DMS53 (cell line): ENCODE measurements around the gene TRMT61B.

Experiments used
- DNase-seq: peaks from one replicate; lab custom pipeline; 2025; lab: John Stamatoyannopoulos, UW

TRMT61B gene

DNA sequence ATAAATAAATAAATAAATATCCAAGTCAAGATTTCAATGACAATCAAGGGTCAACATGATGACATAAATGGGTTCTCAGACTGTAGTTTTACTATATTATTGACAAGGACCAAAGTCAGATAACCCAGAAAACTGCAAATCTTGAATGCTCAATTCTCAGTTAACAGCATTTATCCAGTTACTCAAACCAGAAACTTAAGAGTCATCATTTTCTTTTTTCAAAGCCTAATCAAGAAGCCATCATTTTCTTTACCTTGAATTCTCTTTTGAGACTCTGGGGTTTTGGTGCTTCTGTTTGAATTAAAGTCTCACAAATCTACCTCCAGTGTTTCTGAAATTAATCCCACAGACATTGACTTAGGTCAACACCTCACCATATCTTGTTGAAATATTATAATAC lies 14.1 kb downstream of the TRMT61B start:
- DNase-seq, result no peak

DNA sequence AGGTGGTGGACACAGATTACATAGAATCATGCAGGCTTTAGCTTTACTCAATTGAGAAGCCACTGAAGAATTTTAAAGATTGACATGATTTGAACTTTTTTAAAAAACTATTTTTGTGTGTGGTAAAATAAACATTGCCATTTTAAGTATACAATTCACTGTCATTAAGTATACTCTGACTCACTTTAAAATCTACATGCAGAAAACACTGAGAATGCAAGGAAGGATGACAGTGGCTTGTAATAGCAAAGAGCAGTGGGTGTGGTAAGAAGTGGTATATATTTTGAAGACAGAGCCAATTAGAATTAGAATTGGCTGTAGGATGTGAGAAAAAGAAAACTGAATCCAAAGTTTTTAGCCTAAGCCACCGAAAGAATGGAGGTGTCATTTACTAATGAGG lies 14.9 kb downstream of the TRMT61B start:
- DNase-seq, result no peak

GRCh38 chr2:28842042-28842441 lies 28.1 kb downstream of the TRMT61B start:
- no peak for DNase-seq

- no peak for DNase-seq
Measured at GRCh38 chr2:28838971-28839370, 31.1 kb downstream of the TRMT61B start.

DNA sequence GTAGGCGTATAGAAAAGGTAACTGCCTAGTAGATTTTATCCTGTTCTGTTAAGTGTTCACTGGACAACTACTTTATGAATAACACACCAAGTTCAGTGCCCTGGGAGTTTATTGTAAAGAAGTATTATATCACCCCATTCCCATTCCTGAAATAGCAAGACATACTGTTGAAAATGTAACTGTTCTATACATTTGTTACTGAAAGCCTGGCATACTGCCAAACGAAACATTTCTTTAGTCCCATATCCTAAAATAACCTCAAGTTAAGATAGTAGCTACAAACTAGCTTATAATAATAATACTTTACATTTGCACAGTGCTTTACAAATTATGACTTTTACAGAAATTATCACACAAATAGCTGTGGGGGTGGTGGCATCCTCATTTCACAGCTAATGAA lies 34.3 kb downstream of the TRMT61B start:
- no peak for DNase-seq

- no peak for DNase-seq
Measured at GRCh38 chr2:28833740-28834470, 36.2 kb downstream of the TRMT61B start.

DNA sequence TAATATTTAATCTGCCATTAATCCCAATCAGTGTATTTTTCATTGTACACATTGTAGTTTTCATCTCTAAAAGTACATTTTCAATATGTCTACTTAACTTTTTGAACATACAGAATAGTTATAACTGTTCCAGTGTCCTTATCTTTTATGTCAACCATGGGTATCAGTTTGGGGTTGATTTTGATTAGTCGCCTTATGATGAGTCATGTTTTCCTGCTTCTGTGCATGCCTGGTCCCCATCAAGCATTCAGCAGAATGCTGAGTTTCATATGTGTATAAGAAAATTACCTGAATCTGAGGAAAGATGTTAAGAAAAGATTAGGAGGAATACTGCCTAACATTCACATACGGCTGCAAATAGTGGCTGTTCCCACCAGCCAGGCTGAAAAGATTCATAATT lies 41.7 kb downstream of the TRMT61B start:
- DNase-seq, result no peak

GRCh38 chr2:28824870-28825269 lies 45.2 kb downstream of the TRMT61B start:
- no peak for DNase-seq

- no peak for DNase-seq
Measured at GRCh38 chr2:28824207-28824606, 45.9 kb downstream of the TRMT61B start.

DNA sequence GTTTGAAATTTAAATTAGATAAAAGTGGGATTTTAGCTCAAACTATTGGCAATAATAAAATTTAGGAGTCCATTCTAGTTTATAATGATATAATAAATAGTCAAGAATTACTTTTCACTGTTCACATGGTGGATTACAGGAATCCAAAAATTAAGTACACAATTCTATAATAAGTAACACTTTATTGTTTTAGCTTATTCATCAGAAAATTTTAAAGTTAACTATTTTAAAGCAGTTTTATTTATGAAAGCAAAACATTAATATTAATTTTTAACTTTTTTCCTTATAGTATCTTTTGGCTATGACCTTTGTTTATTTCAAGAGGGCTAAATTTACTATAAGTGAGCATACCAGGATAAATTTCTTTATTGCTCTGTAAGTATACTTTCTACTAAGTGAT lies 48.1 kb downstream of the TRMT61B start:
- no peak for DNase-seq

GRCh38 chr2:28821295-28821958 lies 48.7 kb downstream of the TRMT61B start:
- peak; percentile 68 for DNase-seq

DNA sequence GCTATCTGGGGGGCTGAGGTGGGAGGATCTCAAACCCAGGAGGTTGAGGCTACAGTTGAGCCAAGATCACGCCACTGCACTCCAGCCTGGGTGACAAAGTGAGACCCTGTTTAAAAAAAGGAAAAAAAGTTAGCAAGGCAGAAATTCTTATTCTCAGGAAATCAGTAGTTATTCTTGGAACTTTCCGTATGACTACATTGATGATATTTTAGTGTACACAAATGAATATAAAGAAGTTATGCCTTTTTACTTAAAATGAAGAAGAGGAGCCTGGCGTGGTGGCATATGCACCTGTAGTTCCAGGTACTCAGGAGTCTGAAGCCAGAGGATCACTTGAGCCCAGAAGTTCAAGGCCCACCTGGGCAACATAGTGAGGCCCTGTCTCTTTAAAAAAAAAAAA lies 52.1 kb downstream of the TRMT61B start:
- no peak for DNase-seq

DNA sequence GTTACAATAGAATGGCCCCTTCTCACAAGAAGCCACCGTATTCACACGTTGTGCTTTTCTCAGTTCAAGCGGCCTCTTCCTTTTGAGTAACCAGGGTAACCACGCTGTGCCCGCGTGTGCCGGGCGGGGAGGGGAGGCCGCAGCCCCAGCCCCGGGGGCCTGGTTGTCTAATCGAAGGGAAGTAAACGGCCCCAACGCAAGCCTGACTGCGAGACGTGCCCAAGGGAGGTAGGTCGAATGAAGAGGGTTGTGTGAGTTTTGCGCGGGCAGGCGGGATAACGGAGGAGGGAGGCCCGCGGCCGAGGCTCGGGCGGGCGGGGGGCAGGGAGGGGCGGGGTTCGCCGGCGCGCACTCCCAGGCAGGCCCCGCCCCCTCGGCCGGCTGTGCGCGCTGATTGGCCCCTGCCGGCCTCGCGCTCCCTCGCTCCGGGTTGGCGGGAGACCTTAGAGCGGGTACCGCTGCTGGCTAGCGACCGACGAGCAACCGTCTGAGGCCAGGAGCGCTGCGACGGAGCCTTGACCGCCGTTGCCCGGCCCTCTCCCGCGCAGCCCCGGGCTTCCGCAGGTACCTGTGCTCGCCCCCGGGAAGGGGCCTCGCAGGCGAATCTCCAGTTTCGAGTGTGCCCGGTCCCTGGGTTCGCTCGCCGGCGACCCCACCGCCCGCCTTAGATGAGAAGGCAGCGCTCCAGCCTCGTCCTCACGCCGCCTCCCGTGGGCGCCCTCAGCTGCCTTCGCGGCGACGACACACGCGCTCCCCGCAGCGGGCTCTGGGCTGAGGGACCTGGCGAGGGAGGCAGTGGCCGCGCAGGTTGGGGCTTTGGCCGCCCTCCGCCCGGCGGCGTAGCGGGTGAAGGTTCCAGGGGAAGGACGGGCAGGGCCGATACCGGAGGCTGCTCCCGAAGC lies 59.5 kb downstream of the TRMT61B start, which contains the start of gene SPDYA:
SPDYA (plus strand) TSS at position 451 of the 902 bp plus-strand sequence. CDS start 5,181 bp downstream, outside the sequence.
- peak; percentile 93 for DNase-seq

DNA sequence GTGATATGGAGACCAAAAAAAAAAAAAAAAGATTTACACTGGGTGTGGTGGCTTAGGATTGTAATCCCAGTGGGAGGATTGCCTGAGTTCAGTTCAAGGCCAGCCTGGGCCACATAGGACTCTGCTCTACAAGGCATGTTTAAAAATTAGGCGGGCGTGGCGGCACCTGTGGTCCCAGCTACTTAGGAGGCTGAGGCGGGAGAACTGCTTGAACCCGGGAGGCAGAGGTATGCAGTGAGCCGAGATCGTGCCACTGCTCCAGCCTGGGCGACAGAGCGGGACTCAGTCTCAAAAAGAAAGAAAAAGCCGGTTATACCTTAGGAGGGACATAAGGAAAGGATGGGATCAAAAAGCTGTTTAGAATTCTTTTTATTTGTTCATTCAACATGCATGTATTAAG lies 60.2 kb downstream of the TRMT61B start:
- no peak for DNase-seq

DNA sequence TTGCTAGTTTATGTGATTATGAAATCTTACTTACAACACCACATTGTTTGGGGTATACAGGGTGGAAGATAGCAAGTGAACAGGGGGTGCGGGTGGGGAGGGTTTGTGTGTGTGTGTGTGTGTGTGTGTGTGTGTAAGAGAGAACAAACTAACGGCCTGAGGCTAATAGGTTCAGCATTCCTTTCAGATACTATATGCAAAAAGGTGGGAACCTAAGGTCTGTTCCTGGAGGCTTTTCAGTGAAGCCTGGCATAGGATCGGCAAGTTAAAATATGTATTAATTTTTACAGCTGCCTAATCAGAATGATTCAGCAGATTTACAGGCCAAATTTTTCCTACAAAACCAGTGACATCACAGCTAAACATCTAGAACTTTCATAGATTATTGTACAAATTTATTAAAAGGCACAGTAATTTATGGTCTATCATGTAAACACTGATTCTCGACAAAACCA lies 67.1 kb downstream of the TRMT61B start:
- no peak for DNase-seq

- no peak for DNase-seq
Measured at GRCh38 chr2:28801726-28802125, 68.4 kb downstream of the TRMT61B start.
